ENCODE results near the gene CENPU. TPM values are rescaled to one million over a fixed set of nuclear protein-coding genes. Genes with fewer than 3 reads are reported as not detected.

The CENPU gene
- total and polyA plus RNA-seq, 10 of the 15 experiments (the other 5 are each of a cell fraction or from before 2014, with no cell fraction given): 26.6 to 90.8 (median 53.8) TPM

DNA sequence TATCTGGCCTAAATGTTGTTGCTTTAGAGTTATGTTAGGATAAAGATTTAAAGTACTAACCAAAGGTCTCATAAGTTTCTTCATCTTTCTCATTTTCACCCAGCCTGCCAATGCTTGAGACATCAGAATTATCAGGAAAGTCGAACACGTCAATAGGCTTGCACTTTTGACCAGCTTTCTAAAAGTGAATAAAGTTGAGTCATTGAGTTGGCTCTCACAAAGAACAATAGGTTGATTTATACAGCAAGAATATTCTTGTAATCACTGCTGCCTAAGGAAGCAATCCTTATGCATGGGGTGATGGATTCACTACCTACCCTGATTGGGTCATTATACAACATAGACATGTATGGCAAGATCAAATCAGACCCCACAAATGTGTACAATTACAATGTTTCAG lies 5.0 kb downstream of the CENPU start:
- no peaks in the 10 kb centered on the region; the same call in 1 of the 3 replicates for H3K9me3 ChIP-seq (replicated peaks; ENCODE audit: control insufficient read depth, insufficient read depth, low read length)
- BruUV-seq (replicated peaks): no TSS peak
- H3K36me3 ChIP-seq (ENCODE audit: control insufficient read depth in 2 of 2, insufficient read depth in 2 of 2, low read length in 1 of 2): peaks cover 3 to 20% of the 10 kb centered on the region in 2 experiments
- H3K4me3 ChIP-seq: no peak overlapping the region
- no peak overlapping the region for H3K9ac ChIP-seq (ENCODE audit: control insufficient read depth, insufficient read depth, low read length)
- ChIA-PET SMC1A (ENCODE audit: uncharacterized antibody, unreplicated experiment) (no interaction called here), POLR2A (no interaction called here), RAD21 (ENCODE audit: unreplicated experiment) (interaction anchor here (1.7 kb wide), 1 partner anchor 80 kb away, joined by 5 read pairs; the partner anchor contains the start of gene CASP3), CTCF (interaction anchor here (2.0 kb wide), 1 partner anchor 465 kb away, joined by 5 read pairs; no protein-coding TSS in a partner anchor)
- no peaks in the 10 kb centered on the region for H3K27me3 ChIP-seq (replicated peaks in 1 of 2; ENCODE audit: control insufficient read depth in 2 of 2, insufficient read depth in 2 of 2, low read length in 1 of 2)
- H3K4me1 ChIP-seq (ENCODE audit: control insufficient read depth, insufficient read depth, low read length): peaks cover 5% of the 10 kb centered on the region; the same call in 1 of the 2 replicates
- H3K79me2 ChIP-seq (ENCODE audit: control insufficient read depth, insufficient read depth, low read length): peaks cover 51% of the 10 kb centered on the region
- intact Hi-C loops (cut with micrococcal nuclease; ENCODE audit: unreplicated experiment) (no loop called here), in situ Hi-C loops (cut with MboI) (no loop called here)
- no peak for DNase-seq (ENCODE audit: low read depth, low spot score)
- no peaks in the 10 kb centered on the region for H4K20me1 ChIP-seq (ENCODE audit: control insufficient read depth, insufficient read depth)
- no peak overlapping the region for H2AFZ ChIP-seq (ENCODE audit: control insufficient read depth, low read depth, low read length)
- TF ChIP-seq, protein P1, sequence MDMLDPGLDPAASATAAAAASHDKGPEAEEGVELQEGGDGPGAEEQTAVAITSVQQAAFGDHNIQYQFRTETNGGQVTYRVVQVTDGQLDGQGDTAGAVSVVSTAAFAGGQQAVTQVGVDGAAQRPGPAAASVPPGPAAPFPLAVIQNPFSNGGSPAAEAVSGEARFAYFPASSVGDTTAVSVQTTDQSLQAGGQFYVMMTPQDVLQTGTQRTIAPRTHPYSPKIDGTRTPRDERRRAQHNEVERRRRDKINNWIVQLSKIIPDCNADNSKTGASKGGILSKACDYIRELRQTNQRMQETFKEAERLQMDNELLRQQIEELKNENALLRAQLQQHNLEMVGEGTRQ (IDR thresholded peaks at IDR 0.05; ENCODE audit: borderline replicate concordance, low read depth, low read length): no peak
- TF ChIP-seq MXI1 (IDR thresholded peaks at IDR 0.05; ENCODE audit: low read depth, low read length) (no peak), BCLAF1 (IDR thresholded peaks at IDR 0.05) (no peak), KLF5 (IDR thresholded peaks at IDR 0.05; ENCODE audit: partially characterized antibody) (no peak), NFIC (IDR thresholded peaks at IDR 0.05; ENCODE audit: low read depth, low read length) (no peak), RAD51 (IDR thresholded peaks at IDR 0.05) (no peak), STAT1 (conservative IDR thresholded peaks at IDR 0.05) (no peak), RAD21 (IDR thresholded peaks at IDR 0.05; ENCODE audit: insufficient read depth, low read depth, low read length) (no peak), GATAD2B (conservative IDR thresholded peaks at IDR 0.05; ENCODE audit: low read depth) (no peak), ETV6 (conservative IDR thresholded peaks at IDR 0.05 in 1 of 2, IDR thresholded peaks at IDR 0.05 in 1 of 2; ENCODE audit: borderline replicate concordance in 1 of 2, low read depth in 1 of 2) (no peak), BCL11A (IDR thresholded peaks at IDR 0.05; ENCODE audit: low read depth, low read length) (no peak), RB1 (IDR thresholded peaks at IDR 0.05; ENCODE audit: borderline replicate concordance) (no peak)
- TF ChIP-seq, protein P2, sequence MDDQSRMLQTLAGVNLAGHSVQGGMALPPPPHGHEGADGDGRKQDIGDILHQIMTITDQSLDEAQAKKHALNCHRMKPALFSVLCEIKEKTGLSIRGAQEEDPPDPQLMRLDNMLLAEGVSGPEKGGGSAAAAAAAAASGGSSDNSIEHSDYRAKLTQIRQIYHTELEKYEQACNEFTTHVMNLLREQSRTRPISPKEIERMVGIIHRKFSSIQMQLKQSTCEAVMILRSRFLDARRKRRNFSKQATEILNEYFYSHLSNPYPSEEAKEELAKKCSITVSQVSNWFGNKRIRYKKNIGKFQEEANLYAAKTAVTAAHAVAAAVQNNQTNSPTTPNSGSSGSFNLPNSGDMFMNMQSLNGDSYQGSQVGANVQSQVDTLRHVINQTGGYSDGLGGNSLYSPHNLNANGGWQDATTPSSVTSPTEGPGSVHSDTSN (IDR thresholded peaks at IDR 0.05; ENCODE audit: insufficient replicate concordance, low read depth, low read length): no peak
- no peak overlapping the region for H3K4me2 ChIP-seq (ENCODE audit: control insufficient read depth, insufficient read depth)
- FAIRE-seq: no peak
- no peak for ATAC-seq
- whole genome bisulfite sequencing (ENCODE audit: insufficient coverage, insufficient replicate concordance, low lambda C conversion rate, missing lambda C conversion rate): 68% methylated on average over 2 of the region's 2 CpGs
- no peak overlapping the region for H3K27ac ChIP-seq (ENCODE audit: control insufficient read depth, insufficient read depth)
